SJCRH30 (cell line): ENCODE data around the gene PLXDC2. TPM values are rescaled to one million over a fixed set of nuclear protein-coding genes. Genes with fewer than 3 reads are reported as not detected.
A peak's percentile ranks its signal among the peaks of the same experiment; 100 is the strongest.

Experiments
- DNase-seq, 2 experiments: peaks; one replicate each; pipeline ENCODE4 v3.0.0-alpha.2; 2015 to 2020
- H3K27ac ChIP-seq: fragments of 250-450 bp; sonication (Bioruptor Pico); 2 replicates; pipeline ENCODE4 v1.5.1; 2020; ENCODE audit warnings: mild to moderate bottlenecking, moderate library complexity
- H3K27me3 ChIP-seq: fragments of 250-450 bp; sonication (Bioruptor Pico); 2 replicates; pipeline ENCODE4 v1.5.1; 2020; ENCODE audit warnings: mild to moderate bottlenecking, moderate library complexity
- H3K36me3 ChIP-seq: fragments of 250-450 bp; sonication (Bioruptor Pico); 2 replicates; pipeline ENCODE4 v1.5.1; 2020; ENCODE audit warnings: mild to moderate bottlenecking, moderate library complexity
- H3K4me1 ChIP-seq: fragments of 250-450 bp; sonication (Bioruptor Pico); 2 replicates; pipeline ENCODE4 v1.5.1; 2020; ENCODE audit warnings: mild to moderate bottlenecking, moderate library complexity
- H3K4me3 ChIP-seq: fragments of 250-450 bp; sonication (Bioruptor Pico); 2 replicates; pipeline ENCODE4 v1.5.1; 2020; ENCODE audit warnings: mild to moderate bottlenecking, moderate library complexity
- H3K9me3 ChIP-seq: fragments of 250-450 bp; sonication (Bioruptor Pico); replicated peaks from 2 replicates; pipeline ENCODE4 v1.5.1; 2020; ENCODE audit warnings: mild to moderate bottlenecking, moderate library complexity
- total RNA-seq: library from RNA; depleted of rRNA; stranded (reverse); fragments of >200 nt; shearing (Covaris generic); gene quantifications from 2 replicates; pipeline ENCODE4 v1.2.3, GENCODE V29; 2014

The PLXDC2 gene
- total RNA-seq, 1 experiment from 2014 or later = 11.4 TPM

DNA sequence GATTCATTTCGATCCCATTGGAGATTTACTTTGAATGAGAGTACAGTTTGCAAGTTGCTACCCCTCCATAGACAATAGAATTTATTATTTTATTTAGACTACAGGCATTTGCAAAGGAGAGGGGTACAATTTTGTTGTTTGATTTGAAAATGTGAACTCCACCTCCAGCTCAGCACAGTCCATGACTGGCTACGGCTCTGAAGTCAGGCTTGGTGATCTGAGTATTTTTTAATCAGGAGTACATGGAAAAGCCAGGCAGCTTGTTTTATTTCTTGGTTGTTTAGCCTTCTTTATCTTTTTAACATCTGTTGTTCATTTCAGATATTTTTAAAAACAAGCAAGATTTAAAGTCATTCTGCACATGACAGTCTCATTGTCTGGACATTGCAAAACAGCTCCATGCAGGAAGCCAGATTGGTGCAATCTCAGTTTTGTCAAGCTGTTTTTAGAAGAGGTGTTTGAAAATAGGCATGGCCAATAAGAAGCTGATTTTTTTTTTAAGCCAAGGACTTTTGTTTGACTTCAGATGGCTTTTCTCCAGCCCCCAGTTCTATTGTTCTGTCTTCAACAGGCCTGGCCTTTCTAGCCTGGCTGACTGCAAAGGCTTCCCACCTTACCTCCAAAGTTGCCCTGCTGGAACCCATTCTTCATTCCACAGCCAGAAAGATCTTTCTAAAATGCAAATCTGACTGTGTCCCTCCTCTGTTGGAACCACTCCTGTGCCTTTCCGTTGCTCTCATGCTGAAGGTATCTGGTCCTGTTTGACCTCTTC is 12.2 kb downstream of the PLXDC2 start:
- Histone ChIP-seq H3K9me3 (no peaks in the 10 kb centered on the region), H3K27ac (no peak overlapping the region), H3K27me3 (no peaks in the 10 kb centered on the region), H3K36me3 (no peaks in the 10 kb centered on the region), H3K4me3 (no peak overlapping the region), H3K4me1 (0 out of 2 replicates have a peak, but pooled peaks cover 2% of the 10 kb centered on the region)
- DNase-seq = no peak

GRCh38 chr10:19832699-19833098 is 16.5 kb downstream of the PLXDC2 start:
- Histone ChIP-seq H3K4me1 (0 out of 2 replicates have a peak, but pooled peaks cover 2% of the 10 kb centered on the region), H3K4me3 (no peak overlapping the region), H3K27me3 (no peaks in the 10 kb centered on the region), H3K27ac (no peak overlapping the region), H3K36me3 (no peaks in the 10 kb centered on the region), H3K9me3 (no peaks in the 10 kb centered on the region)
- DNase-seq = no peak

DNA sequence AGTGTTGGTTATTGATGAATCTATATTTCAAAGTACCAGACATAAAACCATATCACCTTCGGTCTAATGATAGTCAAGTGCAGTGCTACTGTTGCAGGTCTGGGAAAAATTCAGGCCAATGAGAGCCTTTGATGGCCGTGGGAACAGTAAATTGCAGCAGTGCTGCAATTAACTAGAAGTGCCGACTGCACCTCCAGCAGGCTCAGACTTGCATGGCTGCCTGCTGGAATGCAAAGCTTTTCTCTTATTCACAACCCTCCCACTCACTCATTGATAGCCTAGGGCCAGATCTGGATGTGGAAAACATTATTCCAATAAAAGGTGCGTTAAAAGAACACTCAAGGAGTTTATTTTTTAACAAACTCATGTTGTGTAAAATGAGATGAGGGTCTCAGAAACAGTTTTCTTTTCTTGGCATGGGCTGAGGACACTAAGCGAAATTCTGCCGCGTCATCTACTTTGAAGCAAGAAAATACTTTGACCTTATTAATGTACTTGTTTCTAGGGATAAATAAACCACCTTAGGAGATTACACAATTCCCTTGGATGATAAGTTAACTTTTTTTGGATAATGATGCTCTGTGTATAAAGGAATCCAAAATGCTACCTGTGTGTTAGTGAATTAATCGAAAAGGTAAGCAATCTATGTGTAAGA is 17.1 kb downstream of the PLXDC2 start:
- Histone ChIP-seq H3K4me1 (0 out of 2 replicates have a peak, but pooled peaks cover 2% of the 10 kb centered on the region), H3K4me3 (no peak overlapping the region), H3K27me3 (no peaks in the 10 kb centered on the region), H3K27ac (no peak overlapping the region), H3K9me3 (no peaks in the 10 kb centered on the region), H3K36me3 (no peaks in the 10 kb centered on the region)
- DNase-seq = peak in 1 of 2 experiments; percentile 4

DNA sequence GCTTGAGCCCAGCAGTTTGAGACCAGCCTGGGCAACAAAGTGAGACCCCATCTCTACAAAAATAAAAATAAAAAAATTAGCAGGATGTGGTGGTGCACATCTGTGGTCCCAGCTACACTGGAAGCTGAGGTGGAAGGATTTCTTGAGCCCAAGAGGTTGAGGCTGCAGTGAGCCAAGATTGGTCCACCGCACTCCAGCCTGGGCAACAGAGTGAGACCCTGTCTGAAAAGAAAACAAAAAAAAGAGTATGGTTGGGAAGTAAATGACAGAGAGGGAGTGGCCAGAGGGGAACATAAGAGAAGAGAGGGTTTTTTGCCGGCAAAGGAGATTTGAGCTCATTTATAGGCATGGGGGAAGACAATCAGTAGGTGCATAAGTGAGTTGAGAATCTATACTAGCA is 19.7 kb downstream of the PLXDC2 start:
- 0 out of 2 replicates have a peak, but pooled peaks cover 2% of the 10 kb centered on the region for H3K4me1 ChIP-seq

GRCh38 chr10:19839090-19839489 is 22.9 kb downstream of the PLXDC2 start:
- Histone ChIP-seq H3K4me3 (no peak overlapping the region), H3K27ac (no peak overlapping the region), H3K27me3 (no peaks in the 10 kb centered on the region), H3K9me3 (no peaks in the 10 kb centered on the region), H3K36me3 (no peaks in the 10 kb centered on the region), H3K4me1 (no peaks in the 10 kb centered on the region)
- no peak for DNase-seq

More for the DNA sequence above, 19.7 kb downstream of the PLXDC2 start:
- Histone ChIP-seq H3K27ac (no peak overlapping the region), H3K36me3 (no peaks in the 10 kb centered on the region), H3K27me3 (no peaks in the 10 kb centered on the region), H3K4me3 (no peak overlapping the region), H3K9me3 (no peaks in the 10 kb centered on the region)
- DNase-seq = no peak

DNA sequence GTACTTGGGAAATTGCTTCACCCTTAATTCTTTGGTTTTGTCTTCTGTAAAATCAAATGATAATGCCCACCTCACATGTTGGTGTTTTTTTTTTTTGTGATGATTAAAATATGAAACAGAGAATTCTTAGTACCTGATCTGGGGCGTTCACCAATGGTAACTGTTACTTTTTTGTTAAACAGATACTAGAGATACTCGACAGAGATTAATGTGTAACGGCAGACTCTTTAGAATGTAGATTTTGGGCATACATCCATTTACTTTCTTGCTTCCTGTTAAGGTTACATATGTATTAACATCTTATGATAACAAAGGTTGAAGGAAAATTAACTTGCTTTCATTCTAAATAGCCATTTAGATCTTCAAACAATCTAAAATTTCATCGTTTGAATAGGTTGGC is 23.3 kb downstream of the PLXDC2 start:
- no peak overlapping the region for H3K27ac ChIP-seq

DNA sequence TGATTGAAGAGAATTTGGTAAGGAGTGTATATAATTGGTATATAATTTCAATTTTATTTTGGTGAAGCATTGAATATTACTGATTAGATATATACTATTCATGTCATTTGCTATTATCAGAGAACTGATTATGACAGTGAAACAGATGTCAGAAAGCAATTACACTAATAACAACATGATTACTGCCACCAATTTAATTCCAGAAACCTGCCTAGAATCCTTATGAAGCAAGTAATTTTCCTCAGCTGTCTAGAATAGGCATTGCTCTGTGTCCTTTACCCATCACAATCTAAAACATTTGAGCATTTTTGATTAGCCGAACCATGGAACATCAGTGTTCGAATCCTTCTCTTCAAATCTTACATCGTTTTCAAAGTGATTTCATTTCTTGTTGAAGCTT is 24.5 kb downstream of the PLXDC2 start:
- Histone ChIP-seq H3K4me1 (no peaks in the 10 kb centered on the region), H3K9me3 (no peaks in the 10 kb centered on the region), H3K27me3 (no peaks in the 10 kb centered on the region), H3K36me3 (no peaks in the 10 kb centered on the region), H3K27ac (no peak overlapping the region), H3K4me3 (no peak overlapping the region)
- no peak for DNase-seq

More for the DNA sequence above, 23.3 kb downstream of the PLXDC2 start:
- Histone ChIP-seq H3K4me3 (no peak overlapping the region), H3K9me3 (no peaks in the 10 kb centered on the region), H3K27me3 (no peaks in the 10 kb centered on the region), H3K4me1 (no peaks in the 10 kb centered on the region), H3K36me3 (no peaks in the 10 kb centered on the region)
- no peak for DNase-seq

GRCh38 chr10:19843487-19843886 is 27.3 kb downstream of the PLXDC2 start:
- Histone ChIP-seq H3K27me3 (no peaks in the 10 kb centered on the region), H3K4me1 (no peaks in the 10 kb centered on the region), H3K27ac (no peak overlapping the region), H3K36me3 (no peaks in the 10 kb centered on the region), H3K9me3 (no peaks in the 10 kb centered on the region), H3K4me3 (peak overlapping the region; percentile 29; the same call in 1 of the 2 replicates)
- peak; percentile 9 to 43 for DNase-seq

- no peaks in the 10 kb centered on the region for H3K27me3 ChIP-seq
- H3K36me3 ChIP-seq = no peaks in the 10 kb centered on the region
- no peaks in the 10 kb centered on the region for H3K4me1 ChIP-seq
- no peaks in the 10 kb centered on the region for H3K9me3 ChIP-seq
- H3K27ac ChIP-seq = no peak overlapping the region
- no peak overlapping the region for H3K4me3 ChIP-seq
- no peak for DNase-seq
Observed at GRCh38 chr10:19845503-19846368, 29.5 kb downstream of the PLXDC2 start.

GRCh38 chr10:19847321-19847720 is 31.1 kb downstream of the PLXDC2 start:
- Histone ChIP-seq H3K36me3 (no peaks in the 10 kb centered on the region), H3K27ac (no peak overlapping the region), H3K9me3 (no peaks in the 10 kb centered on the region), H3K27me3 (no peaks in the 10 kb centered on the region), H3K4me3 (no peak overlapping the region), H3K4me1 (no peaks in the 10 kb centered on the region)
- DNase-seq = no peak

DNA sequence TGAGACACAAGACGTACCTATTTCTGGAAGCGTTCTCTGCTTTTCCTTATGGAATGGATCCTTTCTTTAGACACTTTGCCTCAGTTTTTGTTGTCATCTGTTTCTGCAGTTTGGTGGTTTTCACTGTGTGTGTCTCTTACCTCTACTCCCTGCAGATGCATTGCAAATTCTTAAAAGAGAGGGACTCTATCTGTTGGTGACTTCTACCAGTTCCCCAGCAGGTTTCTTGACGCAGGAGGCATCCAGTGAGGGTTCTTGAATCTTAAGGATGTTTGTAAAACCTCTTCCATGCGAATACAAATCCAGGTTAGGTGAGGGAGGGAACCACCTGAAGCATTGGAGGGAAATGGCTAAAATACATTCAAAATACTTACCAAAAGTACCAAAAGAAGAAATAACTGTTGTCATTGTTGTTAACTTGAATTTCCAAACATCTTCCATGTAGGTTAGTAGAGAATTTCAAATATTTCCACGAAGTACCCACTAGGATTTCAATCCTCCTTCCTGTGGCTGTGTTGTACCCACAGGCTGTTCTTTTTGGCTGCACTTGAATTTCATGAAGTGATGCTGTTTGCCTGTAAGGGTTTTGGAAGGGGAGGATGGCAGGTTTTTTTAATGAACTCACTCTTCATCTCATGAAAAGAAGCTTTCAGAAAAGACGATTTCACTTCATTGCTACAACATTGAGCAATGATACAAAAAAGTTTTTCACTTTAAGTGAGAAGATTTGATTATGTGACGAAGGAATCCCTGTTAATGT is 32.2 kb downstream of the PLXDC2 start:
- no peak for DNase-seq
- Histone ChIP-seq H3K4me3 (no peak overlapping the region), H3K36me3 (no peaks in the 10 kb centered on the region), H3K4me1 (no peaks in the 10 kb centered on the region), H3K27ac (no peak overlapping the region), H3K27me3 (no peaks in the 10 kb centered on the region), H3K9me3 (no peaks in the 10 kb centered on the region)

GRCh38 chr10:19853831-19854230 is 37.6 kb downstream of the PLXDC2 start:
- Histone ChIP-seq H3K27me3 (no peaks in the 10 kb centered on the region), H3K36me3 (no peaks in the 10 kb centered on the region), H3K4me1 (no peaks in the 10 kb centered on the region), H3K27ac (no peak overlapping the region), H3K9me3 (no peaks in the 10 kb centered on the region), H3K4me3 (no peak overlapping the region)
- no peak for DNase-seq

DNA sequence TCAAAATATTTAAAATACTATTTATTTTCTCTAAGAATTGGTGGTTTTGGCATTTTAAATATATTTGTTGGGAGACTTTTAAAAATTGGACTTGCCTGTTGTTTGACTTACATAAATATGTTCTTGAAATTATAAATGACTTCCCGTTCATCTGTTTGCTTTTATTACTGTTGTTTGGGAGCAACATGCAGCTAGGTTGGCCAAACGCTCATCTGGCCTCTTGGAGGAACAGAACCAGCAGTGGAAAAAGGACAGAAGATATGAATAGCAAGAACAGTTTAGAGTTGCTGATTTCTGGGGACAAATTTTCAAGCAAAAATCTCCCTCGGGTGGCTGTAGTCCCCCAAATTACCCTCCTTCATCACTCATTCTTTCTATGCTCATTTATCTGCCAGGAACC is 41.6 kb downstream of the PLXDC2 start:
- no peaks in the 10 kb centered on the region for H3K36me3 ChIP-seq
- no peaks in the 10 kb centered on the region for H3K27me3 ChIP-seq
- H3K4me1 ChIP-seq = peaks cover 8% of the 10 kb centered on the region
- no peaks in the 10 kb centered on the region for H3K9me3 ChIP-seq
- DNase-seq = no peak
- H3K4me3 ChIP-seq = no peak overlapping the region
- no peak overlapping the region for H3K27ac ChIP-seq

- Histone ChIP-seq H3K27me3 (no peaks in the 10 kb centered on the region), H3K9me3 (no peaks in the 10 kb centered on the region), H3K27ac (no peak overlapping the region), H3K4me3 (no peak overlapping the region), H3K36me3 (no peaks in the 10 kb centered on the region), H3K4me1 (peaks cover 15% of the 10 kb centered on the region)
- no peak for DNase-seq
Observed at GRCh38 chr10:19860107-19860506, 43.9 kb downstream of the PLXDC2 start.
